Stimulated activated CD8-positive, alpha-beta memory T cell treated with anti-CD3 and anti-CD28 coated beads, Interleukin-15, amount 100 ng/mL, for 24 hours (primary cell): ENCODE data around the gene ZNF827.

Experiments used
- DNase-seq: peaks from one replicate; pipeline ENCODE4 v3.0.0-alpha.2; 2020; ENCODE audit warnings: low read depth

ZNF827 gene

DNA sequence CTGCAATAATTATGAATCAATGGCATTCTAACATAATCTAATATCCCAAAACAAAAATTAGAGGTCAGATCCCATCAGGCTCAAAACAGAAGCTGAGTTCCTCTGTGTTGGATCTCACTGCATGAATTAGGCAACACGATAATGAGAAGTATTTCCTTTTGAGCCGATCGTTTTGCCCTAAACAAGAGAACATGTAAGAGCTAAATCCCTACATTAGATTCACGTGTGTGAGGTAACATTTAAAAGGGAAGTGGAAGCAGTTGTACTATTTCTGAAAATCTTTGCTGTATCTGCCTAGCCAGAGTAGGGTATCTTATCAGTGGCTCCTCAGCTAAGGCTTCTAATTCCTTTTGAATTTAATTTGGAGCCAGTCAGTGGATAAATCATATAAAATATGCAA is 143.1 kb downstream of the ZNF827 start:
- no peak for DNase-seq

DNA sequence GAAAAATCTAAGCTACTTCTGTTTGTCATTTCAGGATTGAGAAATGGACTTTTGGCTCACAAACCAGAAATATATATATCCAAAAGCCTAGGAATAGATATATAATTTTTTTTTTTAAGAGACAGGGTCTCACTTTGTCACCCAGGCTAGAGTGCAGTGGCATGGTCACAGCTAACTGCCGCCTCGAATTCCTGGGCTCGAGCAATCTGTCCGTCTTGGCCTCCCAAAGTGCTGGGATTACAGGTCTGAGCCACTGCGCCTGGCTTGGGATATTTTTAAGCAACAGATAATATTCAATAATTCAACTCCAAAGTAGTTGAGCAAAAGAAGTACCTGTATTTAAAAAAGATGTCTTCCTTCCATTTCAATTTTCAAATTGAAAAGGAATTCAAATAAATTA is 146.2 kb downstream of the ZNF827 start:
- DNase-seq: no peak

GRCh38 chr4:145791988-145792387 is 146.6 kb downstream of the ZNF827 start:
- no peak for DNase-seq

- no peak for DNase-seq
Measured at GRCh38 chr4:145788755-145789154, 149.9 kb downstream of the ZNF827 start.

DNA sequence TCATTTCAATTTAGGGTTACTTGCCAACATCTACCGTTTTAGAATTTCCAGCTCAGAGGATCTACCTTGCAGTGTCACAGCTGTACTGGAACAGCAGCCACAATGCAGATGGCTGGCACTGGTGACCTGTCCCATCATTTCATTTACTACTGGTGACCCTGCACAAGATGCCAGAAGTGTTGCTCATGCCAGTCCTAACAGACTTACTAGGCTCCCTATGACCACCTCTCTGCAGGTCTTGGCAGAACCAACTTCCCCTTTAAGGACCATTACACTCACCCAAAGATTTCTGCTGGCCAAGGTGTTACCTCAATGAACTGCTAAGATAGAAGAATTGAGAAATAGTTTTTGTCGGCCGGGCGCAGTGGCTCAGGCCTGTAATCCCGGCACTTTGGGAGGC is 151.8 kb downstream of the ZNF827 start:
- DNase-seq: no peak

DNA sequence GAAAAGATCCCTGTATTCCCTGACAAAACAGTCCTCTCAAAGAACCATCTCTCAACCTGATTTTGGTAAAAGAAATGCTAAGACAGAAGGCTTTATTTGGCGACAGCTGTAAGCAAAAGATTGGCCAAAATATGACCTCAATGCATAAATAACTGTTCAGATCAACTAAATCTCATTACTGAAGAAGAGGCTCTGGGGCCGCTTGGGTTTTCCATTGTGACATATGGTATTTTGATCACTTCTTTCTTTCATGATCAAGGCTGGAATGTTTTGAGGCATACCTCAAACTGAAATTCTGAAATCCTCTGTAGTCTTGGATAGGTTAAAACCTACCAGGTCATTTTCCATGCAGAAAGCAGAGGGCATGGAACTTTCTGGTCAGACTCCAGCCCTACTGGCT is 152.4 kb downstream of the ZNF827 start:
- DNase-seq: no peak

DNA sequence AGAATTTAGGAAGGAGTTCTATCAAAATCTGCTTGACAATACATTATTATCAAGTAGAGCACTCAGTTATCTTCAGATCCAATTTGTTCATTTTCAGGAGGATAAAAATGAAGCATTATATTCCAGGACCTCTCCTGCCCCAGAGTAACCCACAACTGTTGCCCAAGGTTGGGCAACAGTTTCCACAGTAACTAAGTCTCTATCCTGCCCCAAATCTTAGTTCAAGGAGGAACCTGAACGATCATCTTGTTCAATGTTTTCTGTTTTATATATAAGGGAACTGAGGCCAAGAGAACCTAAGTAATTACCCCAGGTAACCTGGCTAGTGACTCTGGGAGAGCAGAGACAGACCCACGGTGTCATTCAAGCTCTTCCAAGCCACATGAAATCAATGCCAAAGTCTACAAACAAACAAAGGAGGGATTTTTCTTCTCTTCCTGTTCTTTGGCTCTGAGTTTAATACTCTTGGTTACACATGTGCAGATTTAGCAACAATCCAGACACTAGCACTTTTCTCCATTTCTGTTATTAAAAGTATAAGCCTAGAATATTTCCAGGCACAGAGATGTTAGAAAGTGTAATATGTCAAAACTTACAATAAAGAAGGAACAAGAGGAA is 153.1 kb downstream of the ZNF827 start:
- DNase-seq: no peak

DNA sequence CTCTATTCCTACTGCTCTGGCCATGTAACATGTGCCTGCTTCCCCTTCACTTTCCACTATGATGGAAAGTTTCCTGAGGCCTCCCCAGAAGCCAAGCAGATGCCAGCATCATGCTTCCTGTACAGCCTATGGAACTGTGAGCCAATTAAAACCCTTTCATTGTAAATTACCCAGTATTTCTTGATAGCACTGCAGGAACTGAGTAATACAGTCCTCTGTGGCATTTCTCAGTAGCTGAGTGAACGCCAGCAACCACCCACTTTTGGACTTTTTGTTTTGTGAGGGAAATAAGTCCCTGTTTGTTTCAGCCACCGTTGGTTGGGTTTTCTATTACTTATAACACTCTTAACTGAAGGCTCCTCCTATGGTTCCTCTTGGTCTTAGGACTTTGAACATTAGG is 154.6 kb downstream of the ZNF827 start:
- DNase-seq: no peak

- DNase-seq: no peak
Measured at GRCh38 chr4:145782756-145783155, 155.9 kb downstream of the ZNF827 start.

DNA sequence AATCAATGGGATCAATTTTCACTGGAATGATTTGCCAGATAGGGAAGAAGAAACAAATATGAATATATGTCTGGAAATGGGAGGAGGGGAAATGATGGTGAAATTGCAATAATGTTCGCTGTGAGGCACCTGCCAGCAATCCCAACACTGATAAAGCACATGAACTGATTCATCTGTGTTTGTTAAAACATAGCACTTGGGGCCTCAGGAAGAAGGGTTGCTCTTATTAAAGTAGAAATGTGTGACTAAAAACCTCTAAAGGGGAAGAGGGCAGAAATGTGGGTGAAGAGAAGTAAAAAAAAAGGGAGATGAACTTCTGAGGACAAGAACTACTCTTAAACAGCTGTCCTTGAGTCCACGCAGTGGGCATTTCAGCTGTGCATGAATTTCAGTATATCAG is 157.3 kb downstream of the ZNF827 start:
- DNase-seq: no peak

GRCh38 chr4:145779319-145779801 is 159.3 kb downstream of the ZNF827 start:
- no peak for DNase-seq

DNA sequence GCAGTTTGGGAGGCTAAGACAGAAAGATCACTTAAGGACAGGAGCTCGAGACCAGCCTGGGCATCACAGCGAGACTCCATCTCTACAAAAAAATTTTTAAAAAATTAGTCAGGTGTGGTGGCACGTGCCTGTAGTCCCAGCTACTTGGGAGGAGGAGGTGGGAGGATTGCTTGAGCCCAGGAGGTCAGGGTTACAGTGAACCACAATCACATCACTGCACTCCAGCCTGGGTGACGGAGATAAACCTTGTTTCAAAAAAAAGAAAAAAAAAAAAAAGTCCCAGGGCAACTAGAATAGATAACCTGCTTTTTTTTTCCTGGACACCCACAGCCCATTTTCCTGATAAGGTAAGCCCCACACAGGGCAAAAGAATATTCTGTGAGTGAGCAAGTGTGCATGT is 162.4 kb downstream of the ZNF827 start:
- DNase-seq: no peak

GRCh38 chr4:145775406-145775805 is 163.2 kb downstream of the ZNF827 start:
- DNase-seq: no peak

- no peak for DNase-seq
Measured at GRCh38 chr4:145774473-145774872, 164.2 kb downstream of the ZNF827 start.

- DNase-seq: no peak
Measured at GRCh38 chr4:145773581-145774234, 164.9 kb downstream of the ZNF827 start.

GRCh38 chr4:145772347-145772746 is 166.3 kb downstream of the ZNF827 start:
- DNase-seq: no peak

DNA sequence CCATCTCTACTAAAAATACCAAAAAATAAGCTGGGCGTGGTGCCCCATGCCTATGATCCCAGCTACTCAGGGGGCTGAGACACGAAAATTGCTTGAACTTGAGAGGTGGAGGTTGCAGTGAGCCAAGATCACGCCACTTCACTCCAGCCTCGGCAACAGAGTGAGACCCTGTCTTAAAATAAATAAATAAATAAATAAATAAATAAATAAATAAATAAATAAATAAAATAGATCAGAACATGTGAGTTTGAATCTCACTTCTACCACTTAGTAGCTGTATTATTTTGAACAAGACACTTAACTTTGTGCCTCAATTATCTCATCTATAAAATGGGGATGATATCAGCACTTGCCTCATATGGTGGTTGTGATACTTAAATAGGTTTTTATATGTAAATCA is 168.5 kb downstream of the ZNF827 start:
- no peak for DNase-seq

- no peak for DNase-seq
Measured at GRCh38 chr4:145769450-145770037, 169.1 kb downstream of the ZNF827 start.

GRCh38 chr4:145766273-145766672 is 172.3 kb downstream of the ZNF827 start:
- no peak for DNase-seq

GRCh38 chr4:145763399-145763798 is 175.2 kb downstream of the ZNF827 start:
- DNase-seq: no peak

DNA sequence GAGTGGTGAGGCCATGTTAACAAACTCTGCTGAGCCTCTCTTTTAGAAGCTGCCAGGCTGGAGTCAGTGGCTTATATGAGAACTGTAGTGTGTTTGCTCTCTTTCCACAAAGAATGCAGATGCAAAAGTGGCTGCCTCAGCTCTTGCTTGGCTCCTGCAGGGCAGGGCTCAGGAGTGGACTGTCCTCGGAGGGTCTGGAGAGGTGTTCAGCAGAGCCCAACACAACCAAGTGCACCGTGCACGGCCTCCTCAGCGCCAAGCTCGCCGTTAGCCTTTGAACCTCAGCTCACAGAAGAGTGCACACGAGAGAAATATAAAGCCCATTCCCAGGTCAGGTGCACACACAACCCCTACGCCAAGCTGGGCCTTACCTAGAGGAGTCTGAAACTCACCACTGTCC is 175.9 kb downstream of the ZNF827 start:
- DNase-seq: no peak

GRCh38 chr4:145760961-145761929 is 177.4 kb downstream of the ZNF827 start:
- no peak for DNase-seq
